ENCODE measurements around the gene GRIK5. TPM values are rescaled to one million over a fixed set of nuclear protein-coding genes. Genes with fewer than 3 reads are reported as not detected.

Gene GRIK5
- total RNA-seq, 4 donors from 2014 or later = 0.22 to 0.33 TPM; not detected in 2

DNA sequence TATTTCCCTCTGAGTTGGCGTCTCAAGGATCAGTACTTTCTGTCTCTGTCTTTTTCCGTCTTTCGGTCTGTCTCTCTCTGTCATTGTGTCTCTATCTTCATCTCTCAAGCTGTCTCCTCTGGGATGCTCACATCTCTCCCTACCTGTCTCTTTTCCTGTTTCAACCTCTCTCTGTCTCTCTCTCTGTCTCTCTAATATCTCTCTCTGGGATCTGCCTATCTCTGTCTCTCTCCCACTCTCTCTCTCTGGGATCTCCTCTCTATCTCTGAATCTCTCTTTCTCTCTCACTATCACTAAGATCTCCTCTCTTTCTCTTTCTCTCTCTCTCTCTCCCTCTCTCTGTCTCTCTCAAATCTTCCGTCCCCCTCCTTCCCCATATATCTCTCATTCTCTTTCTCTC, 80.0 kb downstream of the GRIK5 start:
- TF ChIP-seq, protein P1, sequence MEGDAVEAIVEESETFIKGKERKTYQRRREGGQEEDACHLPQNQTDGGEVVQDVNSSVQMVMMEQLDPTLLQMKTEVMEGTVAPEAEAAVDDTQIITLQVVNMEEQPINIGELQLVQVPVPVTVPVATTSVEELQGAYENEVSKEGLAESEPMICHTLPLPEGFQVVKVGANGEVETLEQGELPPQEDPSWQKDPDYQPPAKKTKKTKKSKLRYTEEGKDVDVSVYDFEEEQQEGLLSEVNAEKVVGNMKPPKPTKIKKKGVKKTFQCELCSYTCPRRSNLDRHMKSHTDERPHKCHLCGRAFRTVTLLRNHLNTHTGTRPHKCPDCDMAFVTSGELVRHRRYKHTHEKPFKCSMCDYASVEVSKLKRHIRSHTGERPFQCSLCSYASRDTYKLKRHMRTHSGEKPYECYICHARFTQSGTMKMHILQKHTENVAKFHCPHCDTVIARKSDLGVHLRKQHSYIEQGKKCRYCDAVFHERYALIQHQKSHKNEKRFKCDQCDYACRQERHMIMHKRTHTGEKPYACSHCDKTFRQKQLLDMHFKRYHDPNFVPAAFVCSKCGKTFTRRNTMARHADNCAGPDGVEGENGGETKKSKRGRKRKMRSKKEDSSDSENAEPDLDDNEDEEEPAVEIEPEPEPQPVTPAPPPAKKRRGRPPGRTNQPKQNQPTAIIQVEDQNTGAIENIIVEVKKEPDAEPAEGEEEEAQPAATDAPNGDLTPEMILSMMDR (IDR thresholded peaks at IDR 0.05; ENCODE audit: low read depth) = no peak

DNA sequence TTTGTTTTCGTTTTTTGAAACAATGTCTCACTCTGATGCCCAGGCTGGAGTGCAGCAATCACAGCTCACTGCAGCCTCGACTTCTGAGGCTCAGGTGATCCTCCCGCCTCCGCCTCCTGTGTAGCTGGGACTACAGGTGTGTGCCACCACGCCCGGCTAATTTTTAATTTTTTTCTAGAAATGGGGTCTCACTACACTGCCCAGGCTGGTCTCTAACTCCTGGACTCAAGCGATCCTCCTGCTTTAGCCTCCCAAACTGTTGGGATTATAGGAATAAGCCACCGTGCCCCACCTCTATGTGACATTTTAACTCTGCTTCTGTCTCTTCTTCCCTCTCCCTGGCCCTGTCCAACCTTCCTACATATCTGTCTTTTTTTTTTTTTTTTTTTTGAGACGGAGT, 81.1 kb downstream of the GRIK5 start:
- TF ChIP-seq, protein P1 (IDR thresholded peaks at IDR 0.05; ENCODE audit: low read depth) = no peak

DNA sequence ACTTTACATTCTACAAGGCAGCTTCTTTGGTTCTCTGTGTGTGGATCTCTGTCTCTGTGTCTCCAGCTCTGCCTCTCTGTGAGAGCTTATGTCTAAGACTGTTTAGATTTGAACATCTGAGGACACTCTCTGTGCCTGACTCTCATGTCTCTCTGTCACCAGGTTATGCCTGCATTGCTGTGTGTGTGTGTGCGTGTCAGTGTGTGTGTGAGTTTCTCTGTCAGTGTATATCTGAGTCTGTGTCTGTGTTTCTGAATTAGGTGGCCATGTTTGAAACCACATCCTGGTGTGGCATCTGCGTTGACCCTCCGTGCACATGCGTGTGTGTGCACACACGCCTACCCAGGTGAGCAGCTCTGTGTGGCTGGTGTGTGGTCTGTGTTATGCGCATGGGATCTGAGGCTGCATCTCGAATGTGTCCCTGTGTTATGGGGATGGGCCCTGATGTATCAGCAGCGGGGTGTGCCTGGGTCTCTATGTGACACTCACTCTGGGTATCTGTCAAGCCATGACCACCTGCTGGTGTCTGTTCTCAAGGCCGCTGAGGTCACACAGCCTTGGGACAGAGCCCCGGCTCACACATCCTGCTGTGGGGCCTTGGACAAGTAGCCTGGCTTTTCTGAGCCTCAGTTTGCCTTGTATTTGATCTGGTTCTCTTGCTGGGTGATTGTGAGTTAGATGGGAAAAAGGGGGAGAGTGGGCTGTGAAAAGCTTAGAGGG, 82.7 kb downstream of the GRIK5 start:
- TF ChIP-seq, protein P1 (IDR thresholded peaks at IDR 0.05; ENCODE audit: low read depth) = no peak

DNA sequence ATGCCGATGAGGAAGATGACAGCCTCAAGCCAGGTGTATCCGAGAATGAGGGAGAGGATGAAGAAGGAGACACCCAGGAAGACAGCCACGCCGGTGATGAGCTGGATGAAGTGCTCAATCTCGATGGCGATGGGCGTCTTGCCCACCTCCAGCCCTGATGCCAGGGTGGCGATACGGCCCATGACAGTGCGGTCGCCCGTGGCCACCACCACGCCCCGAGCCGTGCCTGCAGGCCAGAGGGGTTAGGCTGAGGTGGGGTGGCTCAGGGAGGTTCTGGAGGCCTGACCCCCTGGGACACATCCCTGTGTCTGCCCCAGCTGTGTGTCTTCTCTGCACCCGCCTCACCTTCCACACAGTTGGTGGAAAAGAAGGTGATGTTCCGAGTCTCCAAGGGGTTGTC, 85.0 kb downstream of the GRIK5 start:
- TF ChIP-seq, protein P1 (IDR thresholded peaks at IDR 0.05; ENCODE audit: low read depth) = no peak

DNA sequence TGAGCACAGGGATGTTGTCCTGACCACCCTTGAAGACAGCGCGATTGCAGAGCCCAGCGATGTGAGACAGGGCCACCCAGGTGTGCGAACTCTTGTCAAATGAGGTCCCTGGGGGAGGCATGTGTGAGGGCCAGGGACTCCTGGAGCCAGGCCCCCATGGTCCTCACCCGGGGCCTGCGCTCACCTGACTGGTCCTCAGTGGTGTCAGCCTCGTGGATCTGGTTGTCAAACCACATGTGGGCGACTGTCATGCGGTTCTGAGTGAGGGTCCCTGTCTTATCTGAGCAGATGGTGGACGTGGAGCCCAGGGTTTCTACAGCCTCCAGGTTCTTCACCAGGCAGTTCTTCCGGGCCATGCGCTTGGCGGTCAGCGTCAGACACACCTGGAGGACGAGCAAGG, 88.3 kb downstream of the GRIK5 start:
- TF ChIP-seq, protein P1 (IDR thresholded peaks at IDR 0.05; ENCODE audit: low read depth) = no peak

DNA sequence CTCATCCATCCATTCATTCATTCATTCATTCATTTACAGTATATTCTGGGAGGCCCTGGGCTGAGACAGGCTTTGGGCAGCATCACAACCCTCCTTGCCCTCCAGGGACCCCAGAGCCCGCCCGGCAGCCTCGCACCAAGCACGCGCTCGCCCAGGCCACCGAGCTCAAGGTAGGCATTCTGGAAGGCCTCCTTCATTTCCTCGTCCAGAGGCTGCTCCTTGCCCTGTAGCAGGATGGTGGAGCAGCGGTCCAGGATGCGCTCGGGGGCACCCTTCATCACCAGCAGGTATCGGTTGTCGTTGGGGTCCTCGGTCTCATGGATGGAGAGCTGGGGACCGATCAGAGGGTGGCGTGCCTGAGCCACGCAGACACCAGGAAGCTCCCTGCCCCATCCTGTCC, 91.5 kb downstream of the GRIK5 start:
- TF ChIP-seq, protein P1 (IDR thresholded peaks at IDR 0.05; ENCODE audit: low read depth) = no peak

DNA sequence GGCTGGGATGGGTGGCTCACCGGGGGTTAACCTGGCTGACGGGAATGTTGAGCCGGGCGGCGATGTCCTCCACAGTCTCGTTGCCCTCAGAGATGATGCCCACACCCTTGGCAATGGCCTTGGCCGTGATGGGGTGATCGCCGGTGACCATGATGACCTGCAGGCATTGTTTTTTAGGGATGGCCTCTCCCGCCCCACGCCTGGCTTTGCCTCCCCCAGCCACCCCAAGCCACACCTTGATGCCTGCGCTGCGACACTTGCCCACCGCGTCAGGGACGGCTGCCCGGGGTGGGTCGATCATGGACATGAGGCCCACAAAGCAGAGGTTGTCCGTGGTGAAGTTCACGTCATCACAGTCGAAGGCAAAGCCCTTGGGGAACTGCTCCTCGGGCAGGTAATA, 92.1 kb downstream of the GRIK5 start:
- TF ChIP-seq, protein P1 (IDR thresholded peaks at IDR 0.05; ENCODE audit: low read depth) = no peak
